Smooth muscle cell (in vitro differentiated cells): ENCODE data around the gene PEX5L. TPM values are rescaled to one million over a fixed set of nuclear protein-coding genes. Genes with fewer than 3 reads are reported as not detected.

Source experiments
- DNase-seq: peaks from one replicate; lab custom pipeline; 2025; ENCODE audit not compliant: unreplicated experiment; lab: John Stamatoyannopoulos, UW
- H2AFZ ChIP-seq: fragments of 200-600 bp; sonication (generic); 2 replicates; pipeline ENCODE4 v1.6.0; 2016; ENCODE audit warnings: antibody characterized with exemption, low read depth, mild to moderate bottlenecking
- H3F3A ChIP-seq: fragments of 200-600 bp; sonication (generic); 2 replicates; pipeline ENCODE4 v1.6.0; 2017; ENCODE audit warnings: antibody characterized with exemption, low read depth
- H3K27ac ChIP-seq: fragments of 200-600 bp; sonication (generic); 2 replicates; pipeline ENCODE4 v1.5.1; 2016; ENCODE audit warnings: low read depth, mild to moderate bottlenecking
- H3K27me3 ChIP-seq: fragments of 200-600 bp; sonication (generic); 2 replicates; pipeline ENCODE4 v1.6.1; 2016; ENCODE audit warnings: low read depth, mild to moderate bottlenecking
- H3K36me3 ChIP-seq: fragments of 200-600 bp; sonication (generic); 2 replicates; pipeline ENCODE4 v1.5.1; 2016; ENCODE audit warnings: low read depth
- H3K4me1 ChIP-seq: fragments of 200-600 bp; sonication (generic); 2 replicates; pipeline ENCODE4 v1.5.1; 2016; ENCODE audit warnings: low read depth
- H3K4me2 ChIP-seq: fragments of 200-600 bp; sonication (generic); 2 replicates; pipeline ENCODE4 v1.6.0; 2016; ENCODE audit warnings: mild to moderate bottlenecking
- H3K4me3 ChIP-seq: fragments of 200-600 bp; sonication (generic); 2 replicates; pipeline ENCODE4 v1.5.1; 2016; ENCODE audit warnings: mild to moderate bottlenecking
- H3K79me2 ChIP-seq: fragments of 200-600 bp; sonication (generic); 2 replicates; pipeline ENCODE4 v1.6.0; 2016; ENCODE audit warnings: low read depth, mild to moderate bottlenecking
- H3K9ac ChIP-seq: fragments of 200-600 bp; sonication (generic); 2 replicates; pipeline ENCODE4 v1.6.0; 2016; ENCODE audit warnings: low read depth
- H3K9me3 ChIP-seq: fragments of 200-600 bp; sonication (generic); replicated peaks from 2 replicates; pipeline ENCODE4 v1.5.1; 2016; ENCODE audit warnings: low read depth
- H4K20me1 ChIP-seq: fragments of 200-600 bp; sonication (generic); 2 replicates; pipeline ENCODE4 v1.6.0; 2016; ENCODE audit warnings: low read depth
- CTCF ChIP-seq: fragments of 200-600 bp; sonication (generic); IDR thresholded peaks from 2 replicates; pipeline ENCODE4 v1.5.1; 2017; ENCODE audit warnings: borderline replicate concordance, mild to moderate bottlenecking, antibody characterized with exemption; ENCODE audit not compliant: insufficient read depth, poor library complexity, severe bottlenecking
- WGBS: methylation state at CpG from one replicate; pipeline ENCODE4 v1.1.7; 2016; ENCODE audit warnings: low lambda C conversion rate; 5-methylcytosine and 5-hydroxymethylcytosine counted together
- polyA plus RNA-seq: library from polyadenylated mRNA; unstranded; fragments of >200 nt; fragmentation: Nextera tagmentation; extraction: Ambion mirVana; gene quantifications from 2 replicates; pipeline ENCODE4 v1.2.1, GENCODE V29; 2016
- total RNA-seq: library from RNA; depleted of rRNA; stranded (reverse); fragments of >200 nt; gene quantifications from 2 replicates; pipeline ENCODE4 v1.2.3, GENCODE V29; 2014

The PEX5L gene
- total and polyA plus RNA-seq, 2 experiments from 2014 or later: not detected

- Histone ChIP-seq H3K4me2 (no peak overlapping the region), H3K27me3 (peaks cover 4% of the 10 kb centered on the region), H3K79me2 (no peaks in the 10 kb centered on the region), H4K20me1 (no peaks in the 10 kb centered on the region), H2AFZ (no peak overlapping the region), H3K4me3 (no peak overlapping the region), H3K9me3 (no peaks in the 10 kb centered on the region), H3F3A (no peaks in the 10 kb centered on the region), H3K9ac (no peak overlapping the region), H3K4me1 (peaks cover 29% of the 10 kb centered on the region), H3K36me3 (no peaks in the 10 kb centered on the region), H3K27ac (no peak overlapping the region)
- WGBS: 76% methylated on average over 4 of the region's 4 CpGs
- TF ChIP-seq CTCF: no peak
- no peak for DNase-seq
Measured at GRCh38 chr3:179880868-179881267, 155.9 kb downstream of the PEX5L start.

GRCh38 chr3:179876440-179876839, 160.3 kb downstream of the PEX5L start:
- no peak for TF ChIP-seq CTCF
- H3K79me2 ChIP-seq: no peaks in the 10 kb centered on the region
- DNase-seq: no peak
- no peak overlapping the region for H3K4me3 ChIP-seq
- no peaks in the 10 kb centered on the region for H3K36me3 ChIP-seq
- peaks cover 4% of the 10 kb centered on the region for H3K27me3 ChIP-seq
- WGBS: 81% methylated on average over 3 of the region's 3 CpGs
- no peak overlapping the region for H3K27ac ChIP-seq
- no peaks in the 10 kb centered on the region for H3K9me3 ChIP-seq
- no peak overlapping the region for H3K9ac ChIP-seq
- peaks cover 15% of the 10 kb centered on the region for H3K4me1 ChIP-seq
- H4K20me1 ChIP-seq: no peaks in the 10 kb centered on the region
- no peak overlapping the region for H2AFZ ChIP-seq
- no peak overlapping the region for H3K4me2 ChIP-seq
- no peaks in the 10 kb centered on the region for H3F3A ChIP-seq

GRCh38 chr3:179872842-179873241, 163.9 kb downstream of the PEX5L start:
- no peak overlapping the region for H3K9ac ChIP-seq
- no peaks in the 10 kb centered on the region for H3K4me1 ChIP-seq
- no peaks in the 10 kb centered on the region for H3F3A ChIP-seq
- H3K27me3 ChIP-seq: peaks cover 2% of the 10 kb centered on the region
- H2AFZ ChIP-seq: no peak overlapping the region
- H3K79me2 ChIP-seq: no peaks in the 10 kb centered on the region
- H3K36me3 ChIP-seq: no peaks in the 10 kb centered on the region
- TF ChIP-seq CTCF: no peak
- no peak for DNase-seq
- WGBS: 51% methylated on average over 5 of the region's 5 CpGs
- H4K20me1 ChIP-seq: no peaks in the 10 kb centered on the region
- H3K27ac ChIP-seq: no peak overlapping the region
- H3K9me3 ChIP-seq: no peaks in the 10 kb centered on the region
- no peak overlapping the region for H3K4me2 ChIP-seq
- no peak overlapping the region for H3K4me3 ChIP-seq

- no peak overlapping the region for H2AFZ ChIP-seq
- H3F3A ChIP-seq: no peaks in the 10 kb centered on the region
- H3K4me2 ChIP-seq: no peak overlapping the region
- H3K4me1 ChIP-seq: no peaks in the 10 kb centered on the region
- 76% methylated on average over 4 of the region's 4 CpGs for WGBS
- no peak overlapping the region for H3K27ac ChIP-seq
- H3K27me3 ChIP-seq: no peaks in the 10 kb centered on the region
- H4K20me1 ChIP-seq: no peaks in the 10 kb centered on the region
- no peak for DNase-seq
- no peaks in the 10 kb centered on the region for H3K9me3 ChIP-seq
- H3K79me2 ChIP-seq: no peaks in the 10 kb centered on the region
- no peaks in the 10 kb centered on the region for H3K36me3 ChIP-seq
- no peak for TF ChIP-seq CTCF
- H3K4me3 ChIP-seq: no peak overlapping the region
- no peak overlapping the region for H3K9ac ChIP-seq
Measured at GRCh38 chr3:179871782-179872181, 165.0 kb downstream of the PEX5L start.
